HG03108 (cell line): ENCODE results near the gene MEF2C.
A peak's percentile ranks its signal among the peaks of the same experiment; 100 is the strongest.

Source experiments
- ATAC-seq: cut with Tn5 transposase; IDR thresholded peaks from one replicate; pipeline ENCODE4 v1.9.1; 2021; ENCODE audit warnings: moderate library complexity; ENCODE audit not compliant: unreplicated experiment

MEF2C gene

GRCh38 chr5:88765171-88765570, 117.8 kb downstream of the MEF2C start:
- no peak for ATAC-seq

GRCh38 chr5:88761939-88762338, 121.0 kb downstream of the MEF2C start:
- ATAC-seq, result no peak

GRCh38 chr5:88761269-88761850, 121.6 kb downstream of the MEF2C start:
- no peak for ATAC-seq

GRCh38 chr5:88760527-88760926, 122.5 kb downstream of the MEF2C start:
- ATAC-seq, result no peak

GRCh38 chr5:88758591-88758990, 124.4 kb downstream of the MEF2C start:
- ATAC-seq, result no peak

- no peak for ATAC-seq
Measured at GRCh38 chr5:88758184-88758583, 124.8 kb downstream of the MEF2C start.

GRCh38 chr5:88756953-88757352, 126.0 kb downstream of the MEF2C start:
- ATAC-seq, result no peak

GRCh38 chr5:88748666-88749065, 134.3 kb downstream of the MEF2C start:
- no peak for ATAC-seq

- ATAC-seq, result peak; percentile 77
Measured at GRCh38 chr5:88746438-88746882, 136.5 kb downstream of the MEF2C start.

GRCh38 chr5:88745093-88745696, 137.8 kb downstream of the MEF2C start:
- no peak for ATAC-seq

GRCh38 chr5:88743231-88743834, 139.7 kb downstream of the MEF2C start:
- no peak for ATAC-seq

GRCh38 chr5:88741964-88742363, 141.0 kb downstream of the MEF2C start:
- ATAC-seq, result no peak

GRCh38 chr5:88740604-88741185, 142.3 kb downstream of the MEF2C start:
- no peak for ATAC-seq

- peak; percentile 24 for ATAC-seq
Measured at GRCh38 chr5:88736494-88736893, 146.5 kb downstream of the MEF2C start.

- no peak for ATAC-seq
Measured at GRCh38 chr5:88734983-88735382, 148.0 kb downstream of the MEF2C start.

GRCh38 chr5:88734191-88734640, 148.8 kb downstream of the MEF2C start:
- ATAC-seq, result peak; percentile 52

GRCh38 chr5:88732862-88733261, 150.1 kb downstream of the MEF2C start:
- no peak for ATAC-seq

- peak; percentile 47 for ATAC-seq
Measured at GRCh38 chr5:88732181-88732633, 150.8 kb downstream of the MEF2C start.

- ATAC-seq, result no peak
Measured at GRCh38 chr5:88729829-88730182, 153.2 kb downstream of the MEF2C start.

GRCh38 chr5:88729084-88729828, 153.7 kb downstream of the MEF2C start:
- ATAC-seq, result peak; percentile 21

GRCh38 chr5:88727705-88728313, 155.2 kb downstream of the MEF2C start:
- ATAC-seq, result no peak
